ENCODE results near the gene BMP7.
"Not testable (repeated sequence)": the region's sequence is repeated elsewhere in the genome, so short reads cannot be mapped to it uniquely, and the experiment has no call there.

The BMP7 gene

DNA sequence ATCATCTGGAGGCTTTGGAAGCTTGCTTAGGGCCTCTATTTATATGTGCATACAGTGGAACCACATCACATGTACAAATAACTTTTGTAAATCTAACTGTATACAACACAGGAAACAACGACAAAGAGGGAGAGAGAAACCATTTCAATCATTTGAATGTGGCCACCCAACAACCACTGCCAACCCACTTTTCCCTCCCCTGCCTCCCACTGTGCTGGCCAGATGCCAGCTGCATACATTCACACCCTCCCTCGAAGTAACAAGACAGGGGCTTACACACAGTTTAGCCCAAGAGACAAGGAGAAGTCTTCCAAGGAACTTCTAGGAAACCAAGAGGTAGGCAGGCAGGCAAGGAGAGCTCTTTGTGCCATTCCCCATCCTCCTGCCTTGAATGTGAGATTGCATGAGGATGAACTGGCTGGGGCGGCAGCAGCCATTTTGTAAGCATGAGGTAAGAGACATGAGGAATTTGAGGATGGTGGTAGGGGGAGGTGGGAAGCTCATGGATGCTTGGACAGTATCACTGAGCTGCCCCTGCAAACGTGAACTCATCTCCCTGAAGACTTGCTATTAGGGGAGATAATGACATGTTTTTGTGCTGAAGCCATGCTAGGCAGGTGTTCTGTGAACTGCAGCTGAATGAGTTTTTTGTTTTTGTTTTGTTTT, 18.2 kb downstream of the BMP7 start:
- DNase-seq, result no peak

DNA sequence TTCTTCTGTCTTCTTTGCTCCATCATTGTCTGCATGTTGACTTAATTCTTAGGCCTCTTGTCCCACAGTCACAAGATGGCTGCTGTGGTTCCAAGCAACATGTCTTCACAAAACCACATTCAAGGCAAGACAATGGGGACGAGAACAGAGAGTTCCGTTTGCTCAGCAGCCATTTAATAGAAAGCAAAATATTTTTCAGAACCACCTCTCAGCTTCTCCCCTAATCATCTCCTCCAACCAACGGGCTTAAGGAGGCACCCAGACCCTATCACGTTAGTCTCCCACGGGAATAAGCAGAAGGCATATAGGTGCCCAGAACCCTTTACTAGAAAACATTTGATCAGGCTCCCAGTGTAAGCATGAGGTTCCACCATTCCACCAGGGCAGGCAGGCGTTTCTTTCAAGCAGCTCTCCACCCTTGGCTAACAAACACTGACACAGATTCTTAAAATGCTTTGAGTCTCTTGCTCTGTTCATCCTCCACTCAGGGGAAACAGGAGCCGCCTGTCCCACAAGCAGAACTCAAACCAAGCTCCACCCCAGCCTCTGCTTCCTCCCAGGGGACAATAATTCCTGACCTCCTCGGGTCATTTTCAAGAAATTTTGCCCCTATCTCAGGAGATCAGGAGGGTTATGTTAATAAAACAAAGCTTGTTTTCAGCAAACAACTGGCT, 19.0 kb downstream of the BMP7 start:
- no peak for DNase-seq

DNA sequence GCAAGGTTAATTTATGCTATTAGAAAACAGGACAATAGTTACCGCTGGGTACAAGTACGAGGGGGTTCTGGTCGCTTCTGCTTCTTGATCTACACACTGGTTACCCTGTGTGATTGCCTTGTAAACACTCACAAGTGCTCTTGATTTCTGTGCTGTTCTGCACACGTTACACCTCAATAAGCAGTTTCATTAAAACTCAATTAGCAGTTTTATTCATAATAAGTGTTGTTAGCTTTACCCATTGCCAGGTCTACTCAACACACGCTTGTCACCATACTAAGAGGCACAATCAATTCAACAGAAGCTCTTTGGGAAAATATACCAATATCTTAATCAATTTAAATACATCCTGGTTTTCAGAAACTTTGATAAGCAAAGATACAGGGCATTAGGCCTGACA, 20.4 kb downstream of the BMP7 start:
- DNase-seq, result no peak

- no peak for DNase-seq
These were observed 21.7 kb downstream of the BMP7 start for GRCh38 chr20:57244627-57245214.

DNA sequence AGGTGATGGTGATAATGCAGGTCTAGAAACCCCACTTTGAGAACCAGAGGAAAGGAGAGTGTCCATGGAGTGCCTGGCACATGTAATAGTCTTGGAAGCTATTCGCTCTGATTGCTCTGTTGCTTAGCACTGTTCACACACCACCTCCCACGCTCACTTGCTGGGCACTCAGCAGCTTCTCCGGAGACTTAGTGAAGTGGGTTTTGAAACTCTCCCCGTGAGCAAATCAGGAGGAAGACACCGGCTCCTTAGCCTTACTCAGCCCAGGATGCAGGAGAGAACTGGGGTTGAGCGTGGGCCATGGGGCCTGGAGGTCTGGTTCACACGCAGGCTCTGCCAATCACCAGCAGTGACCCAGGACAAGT, 22.2 kb downstream of the BMP7 start:
- DNase-seq, result no peak

GRCh38 chr20:57243480-57244220, 22.8 kb downstream of the BMP7 start:
- DNase-seq, result no peak

DNA sequence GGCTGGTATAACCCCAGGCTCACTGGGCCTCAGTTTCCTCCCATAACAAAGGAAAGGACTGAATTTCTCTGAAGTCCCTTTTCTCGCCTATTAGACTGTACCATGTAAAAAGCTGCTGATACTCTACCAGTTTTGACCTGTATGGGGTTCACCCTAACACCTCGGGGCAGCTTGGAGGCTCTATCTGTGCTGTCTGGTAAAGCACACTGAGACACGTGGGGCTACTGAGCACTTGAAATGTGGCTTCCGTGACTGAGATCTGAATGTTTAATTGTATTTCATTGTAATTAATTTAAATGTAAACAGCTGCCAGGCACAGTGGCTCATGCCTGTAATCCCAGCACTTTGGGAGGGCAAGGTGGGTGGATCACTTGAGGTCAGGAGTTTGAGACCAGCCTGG, 24.0 kb downstream of the BMP7 start:
- DNase-seq, result no peak

- DNase-seq, result no peak
These were observed 25.0 kb downstream of the BMP7 start for GRCh38 chr20:57241363-57241991.

- DNase-seq, result no peak
These were observed 25.7 kb downstream of the BMP7 start for GRCh38 chr20:57240581-57241362.

GRCh38 chr20:57239725-57240124, 26.7 kb downstream of the BMP7 start:
- DNase-seq, result not testable (repeated sequence)

DNA sequence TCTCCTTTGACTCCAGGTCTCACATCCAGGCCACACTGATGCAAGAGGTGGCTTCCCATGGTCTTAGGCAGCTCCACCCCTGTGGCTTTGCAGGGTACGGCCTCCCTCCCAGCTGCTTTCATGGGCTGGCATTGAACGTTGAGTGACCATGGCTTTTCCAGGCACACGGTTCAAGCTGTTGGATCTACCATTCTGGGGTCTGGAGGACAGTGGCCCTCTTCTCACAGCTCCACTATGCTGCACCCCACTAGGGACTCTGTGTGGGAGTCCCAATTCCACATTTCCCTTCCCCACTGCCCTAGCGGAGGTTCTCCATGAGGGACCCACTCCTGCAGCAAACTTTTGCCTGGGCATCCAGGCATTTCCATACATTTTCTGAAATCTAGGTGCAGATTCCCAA, 27.1 kb downstream of the BMP7 start:
- DNase-seq, result not testable (repeated sequence)

DNA sequence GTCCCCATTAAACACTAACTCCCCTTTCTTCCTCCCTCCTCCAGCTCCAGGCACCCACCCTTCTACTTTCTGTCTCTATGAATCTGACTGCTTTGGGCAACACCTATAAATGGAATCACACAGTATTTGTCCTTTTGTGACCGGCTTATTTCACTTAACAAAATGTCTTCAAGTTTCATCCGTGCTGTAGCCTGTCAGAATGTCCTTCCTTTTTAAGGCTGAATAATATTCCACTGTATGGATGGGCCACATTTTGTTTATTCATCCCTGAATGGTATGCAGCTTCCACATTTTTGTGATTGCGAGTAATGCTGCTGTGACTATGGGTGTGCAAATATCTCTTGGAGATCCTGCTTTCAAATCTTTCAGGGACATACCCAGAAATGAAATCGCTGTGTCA, 28.4 kb downstream of the BMP7 start:
- DNase-seq, result no peak

DNA sequence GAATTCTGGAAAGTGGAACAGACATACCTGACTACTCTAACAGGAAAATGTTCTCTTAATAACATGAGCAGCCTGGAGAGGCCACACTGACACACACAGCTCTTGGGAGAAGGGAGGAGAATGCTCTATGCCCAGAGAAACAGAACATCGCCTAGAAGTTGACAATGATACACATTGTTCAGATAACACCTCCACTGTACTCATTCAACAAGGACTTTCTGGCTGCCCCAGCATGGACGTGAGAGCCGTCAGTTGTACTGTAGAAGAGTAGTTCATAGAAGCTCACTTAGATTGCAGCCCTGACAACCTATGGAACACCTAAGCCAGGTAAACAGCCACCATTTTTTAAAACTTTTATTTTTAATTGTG, 28.9 kb downstream of the BMP7 start:
- DNase-seq, result no peak

DNA sequence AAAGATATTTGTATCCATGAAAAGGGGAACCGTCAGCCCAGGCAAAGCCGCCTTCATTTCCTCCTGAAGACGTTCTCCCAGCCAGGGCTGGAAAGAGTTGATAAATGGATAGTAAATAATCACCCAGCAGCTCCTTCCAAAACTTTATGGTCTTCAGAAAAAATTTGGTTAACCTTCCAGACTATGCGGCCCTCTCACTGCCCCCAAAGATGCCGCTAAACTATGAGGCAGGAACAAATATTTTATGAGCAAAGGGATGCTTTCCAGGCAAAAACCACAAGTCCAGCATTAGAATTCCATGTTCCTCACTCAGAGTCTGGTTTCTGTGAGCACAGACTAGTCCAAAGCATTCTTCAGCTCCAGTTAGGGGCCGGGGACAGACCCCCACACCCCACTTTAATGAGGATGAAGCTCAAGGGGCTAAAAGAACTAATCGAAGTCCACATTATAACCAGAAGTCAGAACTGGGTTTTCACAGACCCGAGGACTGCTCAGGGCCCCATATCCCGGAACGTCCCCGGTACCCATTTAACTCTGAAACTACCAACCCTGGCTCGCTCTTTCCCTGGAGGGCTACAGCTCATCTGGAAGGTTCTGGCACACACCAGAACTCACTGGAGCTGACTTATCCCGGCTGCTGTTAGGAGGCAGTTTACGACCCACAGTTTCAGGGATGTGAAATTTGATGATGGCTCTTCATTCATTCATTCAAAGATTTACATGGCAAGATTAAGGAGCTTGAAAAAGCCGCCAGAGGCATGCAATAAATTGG, 29.4 kb downstream of the BMP7 start:
- no peak for DNase-seq

- DNase-seq, result no peak
These were observed 31.7 kb downstream of the BMP7 start for GRCh38 chr20:57234556-57235251.

DNA sequence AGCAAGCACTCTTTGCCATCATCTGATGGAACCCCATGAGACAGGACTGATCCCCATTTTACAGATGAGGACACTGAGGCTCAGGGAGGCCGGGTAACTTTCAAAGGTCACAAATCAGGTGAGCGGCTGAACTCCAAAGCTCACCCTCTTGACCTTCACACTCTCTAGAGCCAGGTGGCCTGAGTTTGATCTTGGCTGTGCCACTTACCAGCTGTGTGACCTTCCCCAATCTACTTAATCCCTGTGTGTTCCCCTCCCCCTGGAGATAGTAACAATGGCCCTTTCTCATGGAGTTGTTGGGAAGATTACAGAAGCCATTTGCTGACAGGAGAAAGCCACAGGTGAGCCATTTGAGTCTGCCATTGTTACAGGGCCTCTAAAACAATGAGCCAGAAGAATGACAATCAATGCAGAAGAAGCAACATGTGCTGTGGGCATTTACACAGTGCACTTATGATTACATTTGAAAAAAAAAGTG, 34.5 kb downstream of the BMP7 start:
- DNase-seq, result no peak

GRCh38 chr20:57231161-57231560, 35.3 kb downstream of the BMP7 start:
- no peak for DNase-seq

- DNase-seq, result no peak
These were observed 36.2 kb downstream of the BMP7 start for GRCh38 chr20:57230247-57230646.

DNA sequence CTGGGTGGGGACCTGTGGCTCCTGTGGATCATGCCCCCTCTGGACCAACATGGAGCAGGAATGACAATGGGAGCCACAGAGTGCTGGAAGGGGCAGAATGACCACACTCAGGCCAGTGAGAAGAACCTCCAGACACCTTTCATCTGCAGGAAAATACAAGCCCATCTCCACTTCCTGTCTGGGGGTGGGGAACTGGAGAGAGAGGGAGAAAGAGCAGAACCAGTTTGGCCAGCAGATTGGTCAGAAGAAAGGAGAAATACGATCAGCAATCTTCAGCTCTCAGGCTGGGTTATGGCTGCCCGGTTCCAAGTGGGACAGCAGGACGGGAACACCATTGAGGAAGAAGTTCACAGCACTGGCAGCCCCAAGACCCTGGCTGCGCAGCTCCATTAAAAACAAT, 37.0 kb downstream of the BMP7 start:
- DNase-seq, result no peak

GRCh38 chr20:57225830-57226229, 40.6 kb downstream of the BMP7 start:
- no peak for DNase-seq

DNA sequence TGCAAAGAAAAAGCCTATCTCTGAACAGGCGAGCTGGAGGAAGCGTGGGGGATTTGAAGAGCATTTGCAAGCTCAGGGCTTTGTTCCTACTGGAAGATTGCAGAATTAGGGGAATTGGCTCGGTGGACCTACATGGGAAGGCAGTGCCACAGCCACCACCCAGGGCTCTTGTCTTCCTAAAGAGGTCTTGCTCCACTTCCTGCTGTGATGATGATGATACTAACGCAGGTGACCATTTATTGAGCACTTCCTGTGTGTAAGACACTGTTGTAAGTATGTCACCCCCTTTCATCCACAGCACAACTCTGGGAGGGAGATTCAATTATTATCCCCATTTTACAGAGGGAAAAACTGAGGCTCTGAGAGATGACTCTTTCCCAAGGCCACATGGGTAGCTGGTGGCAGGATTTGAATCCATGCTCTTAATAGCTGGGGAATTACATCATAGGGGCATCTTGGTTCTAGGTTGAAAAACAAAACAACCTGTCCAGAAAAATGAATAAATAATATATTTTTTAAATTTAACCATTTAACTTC, 41.2 kb downstream of the BMP7 start:
- no peak for DNase-seq

All from CD4-positive, alpha-beta T cell treated with Interleukin-10 for 1 hour (primary cell).